ENCODE measurements around the gene YWHAH.

DNA sequence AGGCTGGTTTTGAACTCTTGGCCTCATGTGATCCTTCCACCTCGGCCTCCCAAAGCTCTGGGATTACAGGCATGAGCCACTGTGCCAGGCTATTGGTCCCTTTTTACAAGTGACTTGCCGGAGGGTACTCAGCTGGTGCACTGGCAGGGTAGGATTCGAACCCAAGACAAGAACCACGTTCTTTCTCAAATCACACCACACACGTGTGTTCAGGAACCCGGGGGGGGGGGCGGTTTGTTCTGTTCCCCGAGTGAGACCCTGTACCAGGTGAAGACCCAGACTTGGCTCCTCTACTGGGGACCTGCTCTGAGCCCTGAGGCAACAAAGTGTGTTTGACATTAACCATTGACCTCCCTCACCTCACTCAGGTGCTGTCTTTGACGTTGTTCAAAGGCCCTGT lies 3.8 kb upstream of the YWHAH start:
- TF ChIP-seq, protein P1, sequence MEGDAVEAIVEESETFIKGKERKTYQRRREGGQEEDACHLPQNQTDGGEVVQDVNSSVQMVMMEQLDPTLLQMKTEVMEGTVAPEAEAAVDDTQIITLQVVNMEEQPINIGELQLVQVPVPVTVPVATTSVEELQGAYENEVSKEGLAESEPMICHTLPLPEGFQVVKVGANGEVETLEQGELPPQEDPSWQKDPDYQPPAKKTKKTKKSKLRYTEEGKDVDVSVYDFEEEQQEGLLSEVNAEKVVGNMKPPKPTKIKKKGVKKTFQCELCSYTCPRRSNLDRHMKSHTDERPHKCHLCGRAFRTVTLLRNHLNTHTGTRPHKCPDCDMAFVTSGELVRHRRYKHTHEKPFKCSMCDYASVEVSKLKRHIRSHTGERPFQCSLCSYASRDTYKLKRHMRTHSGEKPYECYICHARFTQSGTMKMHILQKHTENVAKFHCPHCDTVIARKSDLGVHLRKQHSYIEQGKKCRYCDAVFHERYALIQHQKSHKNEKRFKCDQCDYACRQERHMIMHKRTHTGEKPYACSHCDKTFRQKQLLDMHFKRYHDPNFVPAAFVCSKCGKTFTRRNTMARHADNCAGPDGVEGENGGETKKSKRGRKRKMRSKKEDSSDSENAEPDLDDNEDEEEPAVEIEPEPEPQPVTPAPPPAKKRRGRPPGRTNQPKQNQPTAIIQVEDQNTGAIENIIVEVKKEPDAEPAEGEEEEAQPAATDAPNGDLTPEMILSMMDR (IDR thresholded peaks at IDR 0.05) = no peak
- no peak for TF ChIP-seq POLR2A (IDR thresholded peaks at IDR 0.05)

Measured in thyroid gland (tissue), 4 donors.